Activated gamma-delta T cell (primary cell): ENCODE measurements around the gene PTP4A2.
"Not testable (repeated sequence)": the region's sequence is repeated elsewhere in the genome, so short reads cannot be mapped to it uniquely, and the experiment has no call there.

Experiments used
- DNase-seq: peaks from one replicate; lab custom pipeline; 2025; lab: John Stamatoyannopoulos, UW

PTP4A2 gene

GRCh38 chr1:31949862-31950261, 11.7 kb upstream of the PTP4A2 start:
- DNase-seq, result no peak

- DNase-seq, result not testable (repeated sequence)
Measured at GRCh38 chr1:31945677-31946076, 7.5 kb upstream of the PTP4A2 start.

- peak; percentile 53 for DNase-seq
Measured at GRCh38 chr1:31944205-31945089, 6.3 kb upstream of the PTP4A2 start.

- DNase-seq, result no peak
Measured at GRCh38 chr1:31943546-31944184, 5.5 kb upstream of the PTP4A2 start.

- not testable (repeated sequence) for DNase-seq
Measured at GRCh38 chr1:31942061-31942460, 3.9 kb upstream of the PTP4A2 start.

- DNase-seq, result no peak
Measured at GRCh38 chr1:31939484-31940329, 1.5 kb upstream of the PTP4A2 start.

GRCh38 chr1:31937300-31938183, 626 bp downstream of the PTP4A2 start:
- DNase-seq, result peak; percentile 78

- DNase-seq, result no peak
Measured at GRCh38 chr1:31936981-31937299, 1.2 kb downstream of the PTP4A2 start.

GRCh38 chr1:31936278-31936980, 1.7 kb downstream of the PTP4A2 start:
- no peak for DNase-seq

- DNase-seq, result no peak
Measured at GRCh38 chr1:31934706-31935629, 3.2 kb downstream of the PTP4A2 start.

- DNase-seq, result no peak
Measured at GRCh38 chr1:31932491-31933316, 5.5 kb downstream of the PTP4A2 start.

GRCh38 chr1:31931593-31932225, 6.5 kb downstream of the PTP4A2 start:
- DNase-seq, result no peak

- no peak for DNase-seq
Measured at GRCh38 chr1:31930836-31931592, 7.2 kb downstream of the PTP4A2 start.

GRCh38 chr1:31927661-31927980, 10.5 kb downstream of the PTP4A2 start:
- DNase-seq, result no peak

GRCh38 chr1:31926853-31927660, 11.1 kb downstream of the PTP4A2 start:
- no peak for DNase-seq

- DNase-seq, result no peak
Measured at GRCh38 chr1:31926252-31926651, 11.9 kb downstream of the PTP4A2 start.

- DNase-seq, result not testable (repeated sequence)
Measured at GRCh38 chr1:31925824-31926223, 12.3 kb downstream of the PTP4A2 start.
